Measurements from ENCODE around the gene ANKS3. TPM values are rescaled to one million over a fixed set of nuclear protein-coding genes. Genes with fewer than 3 reads are reported as not detected.
A peak's percentile ranks its signal among the peaks of the same experiment; 100 is the strongest.

ANKS3 gene
- total RNA-seq, 3 donors from 2014 or later: 18.2 to 32.3 (median 21.3) TPM

GRCh38 chr16:4677994-4678393, 56.1 kb downstream of the ANKS3 start:
- no peak for DNase-seq
- intact Hi-C loops (cut with DNase I, micrococcal nuclease): no loop called here
- no peak for ATAC-seq
- H3K9me3 ChIP-seq: no peaks in the 10 kb centered on the region
- no peak for TF ChIP-seq CTCF (IDR thresholded peaks at IDR 0.05)
- no peak overlapping the region for H3K4me3 ChIP-seq
- peaks cover 11% of the 10 kb centered on the region for H3K4me1 ChIP-seq (ENCODE audit: low read depth)
- H3K36me3 ChIP-seq (ENCODE audit: low read depth): no peaks in the 10 kb centered on the region

DNA sequence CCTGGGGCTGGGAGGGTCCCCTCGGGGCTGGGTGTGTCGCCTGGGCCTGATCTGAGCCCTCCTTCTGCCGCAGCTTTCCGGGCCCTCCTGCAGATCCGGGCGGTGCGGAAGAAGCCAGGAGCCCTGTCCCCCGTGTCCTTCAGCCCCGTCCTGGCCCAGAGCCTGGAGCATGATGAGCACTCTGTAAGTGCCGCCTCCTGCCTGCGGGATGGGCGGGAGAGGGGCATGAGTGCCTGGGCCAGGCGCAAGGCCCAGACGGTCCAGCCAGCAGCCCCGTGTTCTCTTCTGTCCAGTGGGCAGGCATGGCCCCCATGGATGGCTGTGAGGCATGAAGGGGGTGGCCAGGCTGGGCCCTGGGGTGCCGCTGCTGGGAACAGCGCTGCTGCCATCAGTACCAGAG, 56.7 kb downstream of the ANKS3 start:
- Histone ChIP-seq H3K9me3 (no peaks in the 10 kb centered on the region), H3K4me3 (no peak overlapping the region), H3K4me1 (ENCODE audit: low read depth) (peaks cover 11% of the 10 kb centered on the region), H3K36me3 (ENCODE audit: low read depth) (no peaks in the 10 kb centered on the region)
- DNase-seq (peak in 1 of 3 donors; percentile 51), ATAC-seq (no peak)
- intact Hi-C loops (cut with DNase I, micrococcal nuclease): no loop called here
- no peak for TF ChIP-seq CTCF (IDR thresholded peaks at IDR 0.05)

GRCh38 chr16:4676831-4677230, 57.2 kb downstream of the ANKS3 start:
- ATAC-seq: no peak
- H3K4me1 ChIP-seq (ENCODE audit: low read depth): peaks cover 11% of the 10 kb centered on the region

GRCh38 chr16:4675864-4676786, 57.9 kb downstream of the ANKS3 start:
- Histone ChIP-seq H3K36me3 (ENCODE audit: low read depth) (no peaks in the 10 kb centered on the region), H3K4me3 (no peak overlapping the region), H3K4me1 (ENCODE audit: low read depth) (peaks cover 11% of the 10 kb centered on the region), H3K9me3 (no peaks in the 10 kb centered on the region)
- no peak for TF ChIP-seq CTCF (IDR thresholded peaks at IDR 0.05)
- intact Hi-C loops (cut with DNase I, micrococcal nuclease): no loop called here
- ATAC-seq (peak; percentile 4), DNase-seq (peak in 1 of 3 donors; percentile 66)

More at GRCh38 chr16:4676831-4677230, 57.2 kb downstream of the ANKS3 start:
- no peaks in the 10 kb centered on the region for H3K36me3 ChIP-seq (ENCODE audit: low read depth)
- DNase-seq: no peak
- no peak for TF ChIP-seq CTCF (IDR thresholded peaks at IDR 0.05)
- no peak overlapping the region for H3K4me3 ChIP-seq
- intact Hi-C loops (cut with DNase I, micrococcal nuclease): no loop called here
- H3K9me3 ChIP-seq: no peaks in the 10 kb centered on the region

- DNase-seq (no peak), ATAC-seq (no peak)
- H3K4me1 ChIP-seq (ENCODE audit: low read depth): peaks cover 8% of the 10 kb centered on the region
- H3K4me3 ChIP-seq: no peak overlapping the region
- no peaks in the 10 kb centered on the region for H3K36me3 ChIP-seq (ENCODE audit: low read depth)
- H3K9me3 ChIP-seq: no peaks in the 10 kb centered on the region
- intact Hi-C loops (cut with DNase I, micrococcal nuclease): no loop called here
- no peak for TF ChIP-seq CTCF (IDR thresholded peaks at IDR 0.05)
Measured at GRCh38 chr16:4674926-4675530, 59.0 kb downstream of the ANKS3 start.
